ENCODE results near the gene NDUFS6. TPM values are rescaled to one million over a fixed set of nuclear protein-coding genes. Genes with fewer than 3 reads are reported as not detected.

Gene NDUFS6
- total and polyA plus RNA-seq, 2 of the 8 experiments (the other 6 are each of a cell fraction or from before 2014, with no cell fraction given): 72.7 to 191 TPM

DNA sequence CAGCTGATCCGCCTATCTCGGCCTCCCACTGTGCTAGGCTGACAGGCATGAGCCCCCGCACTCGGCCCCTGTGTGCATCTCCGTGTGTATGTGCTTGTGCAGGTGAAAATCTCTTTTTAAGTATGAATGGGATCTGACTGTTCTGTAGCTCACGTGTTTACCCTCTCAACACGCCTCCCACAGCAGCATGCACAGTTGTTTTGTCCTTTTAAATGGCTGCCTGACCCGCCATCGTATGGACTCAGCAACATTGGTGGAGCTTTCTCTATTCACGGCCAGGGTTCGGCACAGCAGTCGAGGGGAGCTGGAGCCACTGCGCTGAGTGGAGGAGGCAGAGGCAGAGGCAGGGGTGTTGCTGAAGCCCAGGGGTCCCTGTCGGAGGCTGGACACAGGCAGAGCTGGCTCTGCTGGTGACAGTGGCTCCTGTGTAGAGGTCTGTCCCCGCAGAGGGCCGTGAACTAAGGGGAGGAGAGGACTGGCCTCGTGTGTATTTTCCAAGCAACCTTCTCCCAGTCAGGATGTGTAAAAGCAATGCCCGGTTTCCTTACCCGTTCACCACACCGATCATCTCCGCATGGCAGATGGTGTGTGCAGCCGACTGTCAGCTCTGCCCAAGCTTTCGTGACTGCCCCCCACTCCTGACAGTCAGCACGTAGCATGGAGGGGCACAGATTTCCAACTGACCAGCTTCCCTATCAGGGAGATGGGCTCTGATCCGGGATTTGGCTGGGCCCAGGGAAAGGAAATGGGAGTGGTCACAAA lies 38.9 kb upstream of the NDUFS6 start (continued):
- TF ChIP-seq BRCA1 (IDR thresholded peaks at IDR 0.05; ENCODE audit: low read depth, low read length) (no peak), SIRT6 (IDR thresholded peaks at IDR 0.05; ENCODE audit: low read length) (no peak), E2F6 (IDR thresholded peaks at IDR 0.05) (no peak), SP1 (IDR thresholded peaks at IDR 0.05; ENCODE audit: low read depth, low read length) (no peak), ASH2L (IDR thresholded peaks at IDR 0.05; ENCODE audit: low read length) (no peak), MAFK (IDR thresholded peaks at IDR 0.05; ENCODE audit: low read depth, low read length) (no peak), POU5F1 (IDR thresholded peaks at IDR 0.05; ENCODE audit: low read depth, low read length) (no peak)
